ENCODE results near the gene PDE1A. TPM values are rescaled to one million over a fixed set of nuclear protein-coding genes. Genes with fewer than 3 reads are reported as not detected.

The PDE1A gene
- total RNA-seq, result 27.4 and 27.8 TPM in 2 replicates
- long read RNA-seq, partial matches to known transcripts, result 92 of 107 reads
- long read RNA-seq, other reads (novel, unspliced or antisense), result 14 of 107 reads

GRCh38 chr2:182426918-182427240 is at the start of gene PDE1A:
Gene PDE1A, minus strand, starts transcription at chr2:182427036.
- no peak for DNase-seq (ENCODE audit: low read depth, low spot score)
- Mint-ChIP-seq H3K27me3 (ENCODE audit: low read depth) (no peaks in the 10 kb centered on the region), H3K9me3 (peaks cover 6% of the 10 kb centered on the region), H3K4me1 (peaks cover 3% of the 10 kb centered on the region), H3K4me3 (no peak within 1 kb of the TSS), H3K36me3 (ENCODE audit: low read depth) (peaks cover 6% of the 10 kb centered on the region), H3K27ac (ENCODE audit: unreplicated experiment) (no peak within 1 kb of the TSS)
- no peak for TF ChIP-seq CTCF (conservative IDR thresholded peaks at IDR 0.05)

- Mint-ChIP-seq H3K4me3 (no peak overlapping the region), H3K27ac (ENCODE audit: unreplicated experiment) (no peak overlapping the region), H3K4me1 (peaks cover 5% of the 10 kb centered on the region), H3K36me3 (ENCODE audit: low read depth) (peaks cover 19% of the 10 kb centered on the region), H3K27me3 (ENCODE audit: low read depth) (no peaks in the 10 kb centered on the region), H3K9me3 (peaks cover 17% of the 10 kb centered on the region)
- no peak for TF ChIP-seq CTCF (conservative IDR thresholded peaks at IDR 0.05)
- DNase-seq (ENCODE audit: low read depth, low spot score), result no peak
Observed at GRCh38 chr2:182473635-182474034, 46.8 kb upstream of the PDE1A start.

GRCh38 chr2:182463760-182464159 is 36.9 kb upstream of the PDE1A start:
- DNase-seq (ENCODE audit: low read depth, low spot score), result no peak
- TF ChIP-seq CTCF (conservative IDR thresholded peaks at IDR 0.05), result no peak
- Mint-ChIP-seq H3K4me3 (no peak overlapping the region), H3K27ac (ENCODE audit: unreplicated experiment) (no peak overlapping the region), H3K9me3 (peaks cover 9% of the 10 kb centered on the region), H3K36me3 (ENCODE audit: low read depth) (peaks cover 17% of the 10 kb centered on the region), H3K4me1 (peaks cover 19% of the 10 kb centered on the region), H3K27me3 (ENCODE audit: low read depth) (no peaks in the 10 kb centered on the region)

DNA sequence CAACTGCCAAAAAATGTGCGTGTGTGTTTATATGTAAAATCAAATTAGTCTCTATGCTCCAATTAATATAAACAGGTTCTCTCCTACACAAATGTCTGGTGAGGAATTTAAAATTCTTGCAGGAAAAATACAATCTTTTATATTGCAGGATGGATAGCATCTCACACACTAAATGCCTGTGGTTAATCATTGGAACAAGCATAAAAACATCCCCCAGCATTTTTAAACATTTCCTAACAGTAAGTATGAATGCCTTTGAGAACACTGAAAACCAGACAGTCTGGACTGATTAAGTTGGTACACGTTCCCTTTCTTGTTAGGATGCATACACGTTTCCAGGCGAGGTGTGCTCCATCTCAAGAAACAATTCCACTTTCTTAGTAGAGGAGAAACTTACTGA is 29.9 kb upstream of the PDE1A start:
- Mint-ChIP-seq H3K4me1 (peaks cover 5% of the 10 kb centered on the region), H3K27ac (ENCODE audit: unreplicated experiment) (peak overlapping the region; percentile 65), H3K9me3 (no peaks in the 10 kb centered on the region), H3K27me3 (ENCODE audit: low read depth) (no peaks in the 10 kb centered on the region), H3K4me3 (no peak overlapping the region), H3K36me3 (ENCODE audit: low read depth) (peaks cover 5% of the 10 kb centered on the region)
- no peak for TF ChIP-seq CTCF (conservative IDR thresholded peaks at IDR 0.05)
- DNase-seq (ENCODE audit: low read depth, low spot score), result no peak

DNA sequence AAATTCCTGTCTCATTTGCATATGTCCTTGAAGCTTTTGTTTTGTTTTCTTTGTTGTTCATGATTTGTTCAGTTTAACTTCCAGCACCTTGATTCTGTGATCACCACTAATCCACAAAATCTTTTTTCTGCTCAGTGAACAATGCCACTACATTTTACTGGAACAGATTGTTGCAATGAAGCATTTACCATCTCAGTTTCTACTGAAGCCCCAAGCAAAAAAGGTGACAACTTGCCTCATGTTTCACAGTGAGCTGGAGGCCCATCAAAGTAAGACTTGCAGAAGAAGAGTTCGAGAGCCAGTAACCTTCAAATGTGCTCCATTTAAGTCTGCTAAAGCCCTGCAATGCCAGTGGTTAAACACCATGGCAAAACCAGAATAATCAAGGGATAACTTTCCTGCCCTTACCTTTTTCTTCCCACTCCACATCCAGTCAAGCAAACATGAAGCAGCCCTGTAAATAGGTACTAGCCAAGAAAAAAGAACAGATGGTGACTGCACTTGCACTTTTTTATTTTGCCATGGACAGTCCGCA is 25.7 kb upstream of the PDE1A start:
- no peak for DNase-seq (ENCODE audit: low read depth, low spot score)
- no peak overlapping the region for H3K4me3 Mint-ChIP-seq
- H3K27ac Mint-ChIP-seq (ENCODE audit: unreplicated experiment), result no peak overlapping the region
- TF ChIP-seq CTCF (conservative IDR thresholded peaks at IDR 0.05), result no peak
- peaks cover 5% of the 10 kb centered on the region for H3K4me1 Mint-ChIP-seq
- no peaks in the 10 kb centered on the region for H3K9me3 Mint-ChIP-seq
- peaks cover 5% of the 10 kb centered on the region for H3K36me3 Mint-ChIP-seq (ENCODE audit: low read depth)
- H3K27me3 Mint-ChIP-seq (ENCODE audit: low read depth), result no peaks in the 10 kb centered on the region

Data from neural crest cell (in vitro differentiated cells).